RKO (cell line): ENCODE measurements around the gene SH2D1A.
A peak's percentile ranks its signal among the peaks of the same experiment; 100 is the strongest.
"Not testable (repeated sequence)": the region's sequence is repeated elsewhere in the genome, so short reads cannot be mapped to it uniquely, and the experiment has no call there.

Source experiments
- DNase-seq: peaks from one replicate; pipeline ENCODE4 v3.0.0-alpha.2; 2016; ENCODE audit warnings: low spot score

SH2D1A gene

DNA sequence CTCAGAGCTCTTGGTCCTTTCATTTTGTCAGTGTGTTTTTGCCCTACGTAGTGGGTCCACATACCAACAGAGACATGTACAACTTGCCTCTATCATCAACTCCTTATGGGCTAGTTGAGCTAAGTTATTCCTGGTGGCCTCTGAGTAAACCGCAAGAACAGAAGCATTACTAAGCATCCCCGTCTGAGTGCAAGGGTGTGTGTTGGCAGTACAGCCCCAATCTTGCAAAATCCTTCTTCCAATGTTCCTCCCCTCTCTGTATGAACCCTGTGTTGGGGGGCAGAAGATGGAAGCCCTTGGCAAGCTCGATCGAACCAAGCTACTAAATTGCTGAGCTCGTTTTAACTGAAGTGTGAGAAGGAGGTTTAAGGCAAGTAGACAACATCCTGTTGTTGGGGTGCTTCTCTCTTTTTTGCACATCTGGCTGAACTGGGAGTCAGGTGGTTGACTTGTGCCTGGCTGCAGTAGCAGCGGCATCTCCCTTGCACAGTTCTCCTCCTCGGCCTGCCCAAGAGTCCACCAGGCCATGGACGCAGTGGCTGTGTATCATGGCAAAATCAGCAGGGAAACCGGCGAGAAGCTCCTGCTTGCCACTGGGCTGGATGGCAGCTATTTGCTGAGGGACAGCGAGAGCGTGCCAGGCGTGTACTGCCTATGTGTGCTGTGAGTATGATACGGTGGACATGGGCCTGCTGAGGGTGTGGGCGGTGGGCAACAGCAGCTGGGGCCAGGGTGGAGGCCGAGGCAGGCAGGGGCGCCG, at the start of gene SH2D1A:
SH2D1A (plus strand) TSS at position 447 of the 760 bp plus-strand sequence; CDS start at position 527, 80 bp downstream.
- no peak for DNase-seq

DNA sequence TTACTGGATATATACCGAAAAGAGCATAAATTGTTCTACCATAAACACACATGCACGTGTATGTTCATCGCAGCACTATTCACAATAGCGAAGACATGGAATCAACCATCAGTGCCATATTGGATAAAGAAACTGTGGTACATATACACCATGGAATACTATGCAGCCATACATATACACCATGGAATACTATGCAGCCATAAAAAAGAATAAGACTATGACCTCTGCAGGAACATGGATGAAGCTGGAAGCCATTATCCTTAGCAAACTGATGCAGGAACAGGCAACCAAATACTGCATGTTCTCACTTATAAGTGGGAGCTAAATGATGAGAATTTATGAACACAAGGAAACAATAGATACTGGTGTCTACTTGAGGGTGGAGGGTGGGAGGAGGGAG, 47.0 kb upstream of the SH2D1A start:
- DNase-seq: not testable (repeated sequence)

DNA sequence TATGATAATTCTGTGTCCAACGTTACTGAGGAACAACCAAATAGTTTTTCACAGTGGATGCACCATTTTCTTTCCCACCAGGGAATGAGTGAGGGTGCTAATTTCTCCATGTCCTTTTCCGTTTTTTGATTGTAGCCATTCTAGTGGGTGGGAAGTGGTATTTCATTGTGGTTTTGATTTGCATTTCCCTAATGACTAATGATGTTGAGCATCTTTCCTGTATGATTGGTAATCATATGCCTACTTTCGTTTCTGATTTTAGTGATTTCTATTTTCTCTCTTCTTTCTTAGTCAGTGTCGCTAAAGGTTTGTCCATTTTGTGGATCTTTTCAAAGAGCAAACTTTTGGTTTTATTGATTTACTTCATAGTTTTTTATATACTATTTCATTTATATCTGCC, 46.0 kb upstream of the SH2D1A start:
- DNase-seq: no peak

DNA sequence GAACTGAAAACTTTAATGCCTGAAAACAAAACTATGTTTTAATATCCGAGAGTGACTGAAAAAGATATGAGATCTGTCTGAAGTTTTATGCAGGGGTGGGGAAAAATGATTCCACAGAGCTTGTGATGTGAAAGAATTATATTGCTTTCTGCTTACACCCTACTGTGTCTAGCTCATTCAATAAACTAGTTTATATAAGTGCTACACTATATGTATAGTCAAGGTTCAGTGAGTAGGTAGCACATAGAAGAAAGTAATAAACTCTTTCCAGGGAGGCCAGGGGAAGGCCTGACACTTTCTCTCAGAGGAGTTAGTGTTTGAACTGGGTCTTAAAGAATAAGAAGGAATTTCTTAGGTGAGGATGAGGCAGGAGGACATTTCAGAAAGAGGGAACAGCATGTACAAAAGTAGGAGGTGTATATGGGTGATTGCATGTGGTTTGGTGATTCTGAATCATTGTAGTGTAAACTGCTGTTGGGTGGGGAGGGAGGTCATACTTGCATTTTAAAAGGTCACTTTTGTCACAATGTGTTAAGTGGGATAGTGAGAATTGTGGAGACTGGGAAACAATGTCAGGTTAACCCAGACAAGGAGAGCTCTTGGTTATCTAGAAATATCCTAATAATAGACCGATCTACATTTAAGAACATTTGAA, 39.0 kb upstream of the SH2D1A start:
- no peak for DNase-seq

DNA sequence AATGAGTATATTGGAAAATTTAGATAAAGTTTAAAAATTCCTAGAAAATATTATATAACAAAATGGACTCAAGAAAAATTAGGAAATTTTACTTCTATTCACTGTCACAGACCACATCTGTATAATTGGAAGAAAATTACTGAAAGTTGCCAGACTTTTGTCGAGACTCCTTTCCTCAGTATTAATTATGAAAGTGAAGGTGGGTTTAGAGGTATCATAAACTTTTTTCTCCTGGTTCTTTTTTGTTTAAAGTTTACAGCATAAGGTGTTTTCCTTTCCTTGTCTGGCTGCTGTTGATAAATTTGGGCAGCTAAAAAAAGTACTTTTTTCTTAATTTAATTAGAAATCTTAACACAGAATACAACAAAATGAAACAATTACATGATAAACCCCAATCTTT, 20.6 kb upstream of the SH2D1A start:
- no peak for DNase-seq

DNA sequence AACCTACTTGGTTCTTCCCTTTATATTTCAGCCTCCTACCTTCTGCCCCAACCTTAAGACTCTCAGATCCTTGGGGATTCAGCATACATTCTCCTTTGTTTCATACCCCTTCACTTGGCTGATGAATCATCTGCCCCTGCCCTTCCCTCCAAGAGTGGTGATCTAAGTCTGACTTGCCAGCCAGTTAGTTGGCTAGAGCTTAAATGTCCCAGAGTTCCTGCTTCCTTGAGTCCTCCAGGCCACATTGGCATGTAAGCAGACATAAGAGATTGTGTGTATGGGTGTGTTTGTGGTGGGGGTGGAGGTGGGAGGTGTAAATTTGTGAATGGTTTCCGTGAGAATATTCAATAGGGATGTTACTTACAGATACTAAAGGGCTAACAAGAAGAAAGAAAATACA, 17.6 kb upstream of the SH2D1A start:
- peak; percentile 59 for DNase-seq

DNA sequence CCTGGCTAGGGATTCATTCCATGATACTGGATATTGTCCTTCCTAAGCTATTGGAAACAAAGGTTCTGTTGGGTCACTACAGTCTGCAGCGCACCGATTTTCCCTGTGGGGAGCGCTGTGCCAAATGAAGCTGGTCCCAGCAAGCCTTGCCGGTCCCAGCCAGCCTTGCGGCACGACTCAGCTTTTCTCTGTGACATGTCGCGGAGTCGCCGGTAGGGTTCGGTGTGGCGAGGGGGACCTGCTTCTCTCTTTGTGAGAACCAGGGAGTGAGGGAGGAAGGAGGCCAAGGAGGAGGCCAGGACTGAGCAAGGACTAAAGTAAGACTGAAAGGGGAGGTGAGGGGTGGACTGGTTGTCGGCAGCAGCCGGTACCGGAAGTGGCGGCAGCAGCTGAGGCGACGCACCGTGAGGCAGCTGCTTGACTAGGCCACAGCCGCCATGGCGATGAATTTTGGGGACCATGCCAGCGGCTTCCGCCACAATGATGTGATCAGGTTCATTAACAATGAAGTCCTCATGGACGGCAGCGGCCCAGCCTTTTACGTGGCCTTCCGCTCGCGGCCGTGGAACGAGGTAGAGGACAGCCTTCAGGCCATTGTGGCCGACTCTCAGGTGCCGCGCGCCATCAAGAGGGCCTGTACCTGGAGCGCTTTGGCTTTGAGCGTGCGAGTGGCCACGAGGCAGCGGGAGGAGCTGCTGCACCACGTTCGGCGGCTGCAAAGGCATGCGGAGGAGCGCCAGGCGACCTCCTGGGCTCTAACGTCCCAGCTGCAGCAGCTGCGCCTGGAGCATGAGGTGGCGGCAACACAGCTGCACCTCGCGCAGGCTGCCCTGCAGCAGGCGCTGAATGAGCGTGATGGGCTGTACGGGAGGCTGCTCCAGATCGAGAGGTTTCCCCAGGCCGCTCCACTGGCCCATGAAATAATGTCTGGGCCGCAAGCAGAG, 13.6 kb upstream of the SH2D1A start, which contains the start of gene TEX13D:
TEX13D (plus strand) TSS at position 180 of the 944 bp plus-strand sequence; CDS start at position 438, 258 bp downstream.
- no peak for DNase-seq

DNA sequence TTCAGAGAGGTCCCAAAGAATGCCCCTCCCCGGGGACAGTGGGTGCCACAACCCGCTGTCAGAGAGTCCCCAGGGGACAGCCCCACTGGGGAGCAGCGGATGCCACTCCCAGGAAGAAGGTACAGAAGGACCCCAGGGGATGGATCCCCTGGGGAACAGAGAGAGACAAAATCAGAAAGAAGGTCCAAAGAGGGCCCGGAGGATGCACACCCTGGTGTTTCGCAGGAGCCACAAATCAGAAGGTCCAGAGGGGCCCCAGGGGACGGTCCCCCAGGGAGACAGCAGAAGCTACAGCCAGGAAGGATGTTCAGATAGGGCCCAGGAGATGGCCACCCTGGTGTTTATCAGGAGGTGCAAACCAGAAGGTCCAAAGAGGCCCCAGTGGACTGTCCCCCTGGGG, 12.5 kb upstream of the SH2D1A start:
- DNase-seq: no peak

DNA sequence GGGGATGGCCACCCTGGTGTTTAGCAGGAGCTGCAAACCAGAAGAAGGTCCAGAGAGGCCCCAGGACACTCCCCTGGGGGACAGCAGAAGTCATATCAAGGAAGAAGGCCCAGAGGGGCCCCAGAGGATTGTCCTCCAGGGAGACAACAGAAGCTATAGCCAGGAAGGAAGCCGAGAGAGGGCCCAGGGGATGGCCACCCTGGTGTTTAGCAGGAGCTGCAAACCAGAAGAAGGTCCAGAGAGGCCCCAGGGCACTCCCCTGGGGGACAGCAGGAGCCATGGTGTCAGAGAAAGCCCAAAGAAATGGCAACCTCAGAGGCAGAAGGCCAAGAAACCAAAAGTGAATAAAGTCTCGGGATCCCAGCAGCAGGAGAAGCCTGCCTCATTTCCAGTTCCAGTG, 11.8 kb upstream of the SH2D1A start:
- not testable (repeated sequence) for DNase-seq

DNA sequence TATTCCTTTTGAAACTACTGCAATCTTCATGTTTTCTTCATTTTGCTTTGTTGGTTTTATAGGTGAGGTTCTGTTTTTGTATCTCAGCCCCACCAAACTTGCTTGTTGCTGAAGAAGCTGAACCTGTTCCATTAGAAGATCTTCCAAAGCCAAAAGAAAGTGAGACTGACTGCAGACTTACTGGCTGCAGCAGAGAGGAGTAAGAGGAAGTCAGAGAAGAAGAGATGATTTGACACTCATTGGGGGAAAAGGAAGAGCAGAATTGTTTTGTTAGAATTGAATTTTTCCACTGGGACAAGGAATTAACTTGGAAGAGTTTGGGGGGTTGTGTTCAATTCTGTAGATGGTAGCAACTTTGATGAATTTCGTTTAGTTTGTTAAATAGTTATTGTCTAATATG, 10.8 kb upstream of the SH2D1A start:
- DNase-seq: no peak

DNA sequence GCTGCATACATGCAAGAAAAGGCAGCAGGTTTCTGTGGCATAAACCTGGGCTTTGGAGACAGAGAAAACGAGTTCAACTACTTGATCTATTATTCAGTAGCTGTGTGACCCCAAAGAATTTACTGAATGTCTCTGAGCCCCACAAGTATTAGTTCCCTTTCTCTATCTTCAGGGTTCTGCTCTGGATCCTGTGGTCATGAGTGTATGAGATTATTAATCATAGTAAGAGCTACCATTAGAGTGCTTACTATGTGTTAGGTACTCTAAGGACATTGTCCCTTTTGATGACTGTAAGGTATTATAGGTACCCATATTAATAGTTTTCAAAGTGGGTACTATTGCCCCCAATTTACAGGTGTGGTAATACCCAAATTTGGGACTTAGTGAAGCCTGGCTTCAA, 8.4 kb upstream of the SH2D1A start:
- DNase-seq: no peak

DNA sequence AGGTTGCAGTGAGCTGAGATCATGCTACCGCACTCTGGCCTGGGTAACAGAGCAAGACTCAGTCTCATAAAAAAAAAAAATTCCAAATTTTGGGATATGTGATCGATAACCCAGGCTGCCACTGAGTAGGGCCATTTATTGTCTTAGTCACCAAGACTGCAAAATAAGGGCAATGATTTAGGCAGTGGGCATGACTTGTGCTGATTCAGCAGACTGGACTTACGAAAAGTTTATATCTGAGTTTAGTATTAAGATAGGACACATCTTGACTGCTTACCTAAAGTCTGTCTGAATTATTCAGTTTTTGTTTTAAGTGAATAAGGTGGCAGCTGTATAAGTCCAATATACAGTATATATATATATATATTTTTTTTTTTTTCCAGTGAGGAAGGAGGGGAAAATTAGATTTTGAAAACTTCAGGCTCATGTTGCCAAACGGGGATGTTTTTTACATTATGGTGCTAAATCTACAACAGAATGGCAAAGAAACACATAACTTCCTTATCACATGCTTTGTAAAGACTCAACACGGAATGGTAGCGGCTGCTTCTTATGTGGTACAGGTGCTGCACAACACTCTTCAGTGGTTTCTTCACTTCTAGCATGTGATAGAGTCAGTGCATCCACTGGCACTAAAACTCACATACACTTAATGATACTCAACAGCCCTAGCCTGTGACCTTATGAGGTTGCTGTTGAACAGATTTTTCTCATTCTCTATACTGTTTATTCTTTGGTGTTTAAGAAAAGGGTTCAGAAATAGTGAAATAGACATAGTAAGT, 7.4 kb upstream of the SH2D1A start:
- no peak for DNase-seq

DNA sequence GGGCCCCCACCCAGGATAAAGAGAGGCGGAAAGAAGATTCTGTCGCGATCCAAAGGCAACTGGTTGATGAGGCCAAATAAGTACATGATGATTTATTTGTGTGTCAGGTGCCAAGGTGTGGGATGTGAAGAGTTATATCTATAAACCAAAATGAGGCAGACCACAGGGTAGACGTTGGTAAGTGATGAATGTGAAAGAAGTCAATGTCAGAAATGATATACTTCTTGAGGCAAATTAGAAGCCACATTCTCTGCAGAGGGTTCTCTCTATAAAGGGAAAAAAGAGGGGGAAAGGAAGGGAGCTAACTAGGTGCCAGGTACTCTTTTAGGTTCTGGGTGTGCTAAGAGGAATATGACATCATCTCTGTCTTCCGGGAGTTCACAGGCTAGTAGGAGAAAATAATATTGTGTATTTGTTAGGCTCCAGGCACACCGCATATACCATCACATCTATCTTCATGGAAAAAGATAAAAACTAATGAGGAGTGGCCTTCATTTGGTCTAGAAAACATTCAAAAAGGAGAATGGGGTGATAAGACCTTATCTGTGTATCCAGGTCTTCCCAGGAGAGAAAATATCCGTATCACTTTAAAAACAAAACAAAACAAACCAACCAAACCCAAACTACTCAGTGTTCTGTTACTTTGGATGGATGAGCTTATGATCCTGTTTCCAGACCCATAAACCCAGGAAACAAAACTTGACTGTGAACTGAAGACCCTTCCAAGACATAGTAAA, 4.8 kb upstream of the SH2D1A start:
- no peak for DNase-seq

DNA sequence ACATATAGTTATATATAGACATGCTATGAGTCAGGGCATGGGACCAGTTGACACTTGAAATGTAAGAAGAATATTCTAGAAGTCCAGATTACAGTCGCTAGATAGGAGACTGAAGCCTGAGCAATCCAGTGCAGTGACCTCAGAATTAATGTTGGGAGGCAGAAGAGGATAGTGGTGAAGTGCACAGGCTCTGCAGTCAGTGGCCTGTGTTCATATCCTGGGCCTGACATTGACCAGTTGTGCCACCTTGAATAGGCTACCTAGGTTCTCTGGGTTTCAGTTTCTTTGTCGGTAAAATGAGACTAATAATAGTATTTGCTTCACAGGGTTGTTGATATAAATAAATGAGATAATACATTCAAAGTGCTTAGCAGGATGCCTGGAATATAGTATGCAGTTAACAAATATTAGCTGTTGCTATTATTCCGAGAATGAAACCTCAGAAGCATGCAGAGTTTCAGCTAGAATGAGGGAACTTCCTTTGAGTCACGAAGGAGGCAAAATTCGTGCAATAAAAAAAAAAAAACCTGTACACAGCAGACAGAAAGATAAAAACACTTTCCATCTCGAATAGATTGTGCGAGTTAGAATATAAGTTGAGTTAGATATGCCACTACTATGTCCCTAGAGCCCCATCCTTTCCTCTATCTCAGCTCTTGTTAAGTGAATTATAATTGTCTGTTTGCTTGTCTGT, 4.0 kb upstream of the SH2D1A start:
- no peak for DNase-seq

DNA sequence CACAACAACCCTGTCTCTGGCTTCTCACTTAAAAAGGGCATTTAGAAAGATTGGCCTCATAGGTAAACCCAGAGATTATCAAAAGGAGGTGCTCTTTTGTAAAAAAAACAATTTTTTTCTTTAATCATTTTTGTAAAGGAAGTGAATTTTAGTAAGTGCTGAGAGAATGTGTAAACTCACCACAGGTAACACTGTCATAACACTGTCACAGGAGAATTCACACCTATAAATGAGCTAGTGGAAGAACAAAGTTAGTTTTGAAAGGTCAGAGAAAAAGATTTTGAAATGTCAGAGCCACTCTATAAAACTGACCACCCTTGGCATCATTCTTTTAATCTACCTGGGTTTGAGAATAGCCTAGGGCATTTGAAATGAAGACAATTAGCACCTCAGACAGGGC, 3.3 kb upstream of the SH2D1A start:
- no peak for DNase-seq

DNA sequence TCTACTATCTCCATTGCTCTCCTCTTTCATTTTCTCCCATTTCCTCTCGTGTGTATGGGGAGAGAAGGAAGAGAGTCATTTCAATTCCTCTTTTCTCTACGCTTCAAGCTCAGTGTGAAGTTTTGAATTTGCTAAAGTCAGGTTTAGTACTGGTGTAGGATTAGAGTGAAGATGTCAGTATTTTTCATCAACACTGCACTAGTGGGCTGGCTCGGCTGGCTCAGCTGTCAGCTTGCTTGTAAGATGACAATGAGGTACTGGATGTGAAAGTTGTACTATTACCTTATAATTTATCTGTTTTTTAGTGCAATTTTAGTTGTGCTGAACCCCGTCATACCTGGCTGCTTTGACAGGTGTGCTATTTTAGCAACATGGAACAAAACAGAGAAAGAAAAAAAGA, 2.1 kb upstream of the SH2D1A start:
- no peak for DNase-seq

DNA sequence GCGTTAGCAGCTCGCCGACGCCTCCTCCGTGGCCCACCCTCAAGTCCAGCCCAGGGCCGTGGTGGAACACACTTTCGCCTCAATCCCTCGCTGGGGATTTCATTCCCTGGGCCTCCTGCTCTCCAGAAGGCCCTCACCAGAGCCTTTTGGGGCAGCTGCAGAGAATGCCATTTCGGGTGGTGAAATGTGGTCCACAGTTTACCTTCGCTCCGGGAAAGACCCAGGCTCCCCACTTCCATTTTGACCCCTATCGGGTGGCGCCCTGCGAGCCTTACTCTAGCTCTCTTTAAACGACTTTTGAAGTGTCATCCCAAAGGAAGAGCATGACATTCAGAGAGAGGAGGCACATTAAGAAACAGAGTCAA, 496 bp downstream of the SH2D1A start:
- no peak for DNase-seq

DNA sequence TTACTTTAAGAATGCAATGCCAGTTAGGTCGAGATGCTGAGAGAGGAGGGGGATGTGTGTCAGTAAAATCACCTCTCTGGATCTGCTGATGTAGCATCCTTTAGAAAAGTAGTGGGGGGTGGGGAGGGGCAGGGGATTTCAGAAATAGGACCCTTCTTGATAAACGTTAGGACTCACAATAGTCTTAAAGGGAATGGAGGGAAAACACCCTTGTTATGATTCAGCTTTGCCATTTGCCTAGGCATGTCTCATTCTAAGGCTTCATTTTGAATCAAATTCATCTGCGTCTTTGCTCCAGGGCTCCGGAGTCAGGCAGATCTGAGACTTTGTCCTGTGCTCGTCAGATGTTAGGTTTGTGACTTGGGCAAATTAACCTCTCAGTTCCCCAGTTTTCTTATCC, 879 bp downstream of the SH2D1A start:
- DNase-seq: no peak

DNA sequence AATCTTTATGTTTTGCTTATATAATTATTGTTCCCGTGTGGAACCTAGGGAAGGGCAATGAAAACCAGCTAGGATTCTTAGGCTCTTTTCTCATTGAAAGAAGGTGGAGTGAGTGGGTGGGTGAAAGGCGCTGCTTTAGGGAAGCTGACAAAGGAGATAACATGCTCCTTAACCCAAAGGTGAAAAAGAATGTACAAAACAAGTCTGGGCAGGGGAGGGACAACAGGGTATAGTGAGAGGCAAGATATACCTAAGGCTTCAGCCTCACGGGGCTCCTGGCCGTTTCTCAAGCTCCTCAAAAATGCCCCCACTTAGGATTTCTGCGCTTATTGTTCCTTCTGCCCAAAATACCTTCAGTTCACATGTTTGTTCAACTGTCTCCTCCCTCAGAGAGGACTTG, 1.8 kb downstream of the SH2D1A start:
- no peak for DNase-seq

DNA sequence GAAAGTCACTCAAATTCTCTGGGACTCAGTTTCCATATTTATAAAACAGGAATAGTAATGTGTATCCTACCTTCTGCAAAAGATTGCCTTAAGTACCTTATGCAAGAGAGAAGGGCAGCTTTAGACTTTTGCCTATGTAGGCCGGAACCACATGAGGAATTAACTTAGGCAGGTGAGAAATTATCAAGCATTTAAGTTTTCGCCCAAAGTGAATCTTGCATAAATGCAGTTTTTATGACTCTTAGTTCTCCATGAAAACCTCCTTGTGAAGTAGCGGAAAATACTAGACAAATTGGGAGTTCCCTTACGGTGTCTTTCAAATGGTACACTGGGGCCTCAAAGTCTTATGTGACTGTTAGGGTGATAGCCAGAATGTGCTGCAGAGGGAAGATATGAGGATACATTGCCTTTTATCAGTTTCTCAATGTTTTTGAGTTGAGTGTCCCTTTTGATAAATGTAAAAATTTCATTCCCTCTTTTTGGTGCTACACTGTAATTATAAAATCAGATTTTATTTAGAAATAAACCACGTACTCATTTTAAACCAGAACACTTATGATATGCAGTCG, 2.6 kb downstream of the SH2D1A start:
- DNase-seq: no peak
